NCI-H1417 (cell line): ENCODE results near the gene GALNT9.
"Not testable (repeated sequence)": the region's sequence is repeated elsewhere in the genome, so short reads cannot be mapped to it uniquely, and the experiment has no call there.

ENCODE experiments used
- DNase-seq, 3 experiments: peaks; one replicate each; lab custom pipeline; 2025; lab: John Stamatoyannopoulos, UW

Gene GALNT9

DNA sequence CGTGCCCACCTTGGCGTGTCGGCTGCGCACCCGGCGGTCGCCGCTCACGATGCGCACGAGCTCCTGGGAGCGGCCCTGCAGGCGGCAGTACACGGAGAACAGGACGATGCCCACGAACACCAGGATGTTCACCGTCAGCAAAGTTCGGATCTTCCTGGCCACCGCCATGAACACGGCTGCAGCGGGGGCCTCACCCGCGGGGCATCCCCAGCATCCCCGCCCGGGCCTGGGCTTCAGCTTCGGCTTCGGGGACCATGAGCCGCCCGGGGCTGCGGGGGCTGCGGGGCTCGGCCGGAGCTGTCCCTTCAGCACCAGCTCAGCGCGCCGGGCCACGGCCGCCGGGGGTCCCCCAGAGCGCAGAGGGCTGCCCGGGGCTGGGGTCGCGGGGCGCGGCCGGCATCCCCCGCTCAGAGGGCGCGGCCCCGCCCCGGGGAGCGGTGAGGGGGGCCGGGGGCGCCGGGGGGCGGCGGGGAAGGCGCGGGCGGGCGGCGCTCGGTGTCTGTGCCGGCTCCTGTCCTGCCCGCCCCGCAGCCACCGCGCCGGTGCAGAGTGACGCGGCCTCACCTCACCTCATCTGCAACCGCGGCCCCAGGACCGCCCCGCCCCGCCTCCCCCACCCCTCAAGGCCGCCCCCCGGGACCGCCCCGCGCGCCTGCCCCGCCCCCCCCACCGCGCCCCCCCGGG lies at the start of gene GALNT9:
Gene GALNT9 (minus strand): TSS at position 554 of the 684 bp plus-strand sequence. CDS start 386 bp downstream, at position 168.
- no peak for DNase-seq

GRCh38 chr12:132379057-132379456 lies 49.7 kb upstream of the GALNT9 start:
- DNase-seq, result not testable (repeated sequence)

GRCh38 chr12:132377147-132377546 lies 47.8 kb upstream of the GALNT9 start:
- no peak for DNase-seq

GRCh38 chr12:132376464-132376830 lies 47.1 kb upstream of the GALNT9 start:
- DNase-seq, result no peak

- DNase-seq, result peak in 1 of 3 experiments; percentile 23
These were observed 46.5 kb upstream of the GALNT9 start for GRCh38 chr12:132375747-132376463.

DNA sequence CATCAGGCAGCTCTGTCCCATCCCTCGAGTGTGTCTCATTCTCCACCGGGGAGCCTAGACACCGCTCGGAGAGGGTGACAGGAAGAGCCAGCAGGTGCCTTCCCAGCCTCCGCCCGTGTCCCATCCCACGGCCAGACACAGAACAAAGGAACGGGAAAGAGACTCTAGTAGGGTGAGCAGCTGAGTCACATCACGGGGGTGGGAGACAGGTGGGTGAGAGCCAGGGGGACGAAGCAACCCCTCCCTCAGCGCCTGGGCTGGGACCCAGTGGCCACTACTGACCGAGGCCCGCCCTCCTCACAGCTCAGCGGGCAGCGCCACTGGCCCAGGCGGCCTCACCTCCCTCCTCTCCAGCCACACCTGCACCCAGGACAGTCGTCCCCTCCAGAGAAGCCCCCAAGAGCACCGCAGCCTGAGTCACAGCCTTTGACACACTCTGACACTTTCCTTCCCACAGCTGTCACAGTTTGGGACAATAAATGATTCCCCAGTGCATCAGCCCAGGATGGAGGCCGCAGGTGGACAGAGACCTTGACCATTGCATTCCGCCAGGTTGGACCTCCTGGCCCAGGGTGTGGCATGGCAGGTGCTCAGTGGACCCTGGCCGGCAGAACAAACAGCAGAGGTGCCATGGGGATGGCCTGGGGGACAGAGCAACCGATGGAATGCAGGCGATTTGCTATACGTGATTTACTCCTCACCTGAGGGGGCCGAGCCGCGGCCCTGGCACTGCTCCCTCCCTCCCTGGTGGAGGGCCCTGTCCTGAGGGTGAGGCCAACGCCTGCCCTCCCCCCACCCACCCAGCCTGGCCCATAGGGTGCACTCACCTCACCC lies 45.4 kb upstream of the GALNT9 start:
- no peak for DNase-seq

- no peak for DNase-seq
These were observed 44.7 kb upstream of the GALNT9 start for GRCh38 chr12:132373901-132374611.

DNA sequence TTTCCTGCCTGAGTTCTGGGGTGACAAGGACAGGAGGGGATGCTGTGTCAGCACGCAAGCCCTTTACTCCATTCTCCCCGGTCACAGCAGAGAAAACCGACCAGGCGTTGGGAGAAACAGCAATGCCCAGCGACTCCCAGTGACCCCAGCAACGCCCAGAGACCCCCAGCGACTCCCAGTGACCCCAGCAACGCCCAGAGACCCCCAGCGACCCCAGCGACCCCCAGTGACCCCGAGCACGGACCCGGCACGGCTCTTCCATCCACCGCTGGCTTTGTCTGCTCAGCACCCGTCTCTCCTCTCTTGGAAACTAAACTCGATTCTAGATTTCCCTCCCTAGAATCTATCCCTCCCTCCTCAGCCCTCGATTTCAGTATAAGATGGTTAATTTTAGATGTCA lies 38.5 kb upstream of the GALNT9 start:
- DNase-seq, result no peak

- peak in 1 of 3 experiments; percentile 38 for DNase-seq
These were observed 37.9 kb upstream of the GALNT9 start for GRCh38 chr12:132367071-132367851.

DNA sequence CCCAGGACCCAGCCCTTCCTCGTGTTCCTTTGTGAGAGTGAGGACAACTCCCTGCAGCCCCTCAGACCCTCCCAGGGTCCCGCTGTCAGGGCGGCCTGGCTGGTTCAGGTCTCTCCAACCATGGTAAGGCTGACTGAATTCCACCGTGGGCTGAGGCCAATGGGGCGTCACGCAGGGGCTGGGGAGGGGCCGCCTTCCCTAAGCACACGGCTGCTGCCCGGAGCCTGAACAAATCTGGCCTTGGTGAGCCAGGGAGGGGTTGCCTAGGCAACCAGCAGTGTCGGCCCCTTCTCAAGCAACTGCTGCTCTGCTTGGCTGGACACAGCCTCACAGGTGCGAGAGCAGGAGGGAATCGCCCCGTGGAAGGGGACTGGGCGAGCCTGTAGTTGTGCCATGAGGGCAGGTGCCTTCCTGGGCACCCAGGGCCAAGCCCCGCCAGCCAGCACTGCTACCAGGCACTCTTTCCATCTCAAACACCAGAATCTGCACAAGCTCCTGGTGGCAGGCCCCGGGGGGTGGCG lies 37.0 kb upstream of the GALNT9 start:
- DNase-seq, result peak; percentile 34 to 72 (median 55)

GRCh38 chr12:132365226-132365625 lies 35.8 kb upstream of the GALNT9 start:
- no peak for DNase-seq

- no peak for DNase-seq
These were observed 35.0 kb upstream of the GALNT9 start for GRCh38 chr12:132364348-132364902.

DNA sequence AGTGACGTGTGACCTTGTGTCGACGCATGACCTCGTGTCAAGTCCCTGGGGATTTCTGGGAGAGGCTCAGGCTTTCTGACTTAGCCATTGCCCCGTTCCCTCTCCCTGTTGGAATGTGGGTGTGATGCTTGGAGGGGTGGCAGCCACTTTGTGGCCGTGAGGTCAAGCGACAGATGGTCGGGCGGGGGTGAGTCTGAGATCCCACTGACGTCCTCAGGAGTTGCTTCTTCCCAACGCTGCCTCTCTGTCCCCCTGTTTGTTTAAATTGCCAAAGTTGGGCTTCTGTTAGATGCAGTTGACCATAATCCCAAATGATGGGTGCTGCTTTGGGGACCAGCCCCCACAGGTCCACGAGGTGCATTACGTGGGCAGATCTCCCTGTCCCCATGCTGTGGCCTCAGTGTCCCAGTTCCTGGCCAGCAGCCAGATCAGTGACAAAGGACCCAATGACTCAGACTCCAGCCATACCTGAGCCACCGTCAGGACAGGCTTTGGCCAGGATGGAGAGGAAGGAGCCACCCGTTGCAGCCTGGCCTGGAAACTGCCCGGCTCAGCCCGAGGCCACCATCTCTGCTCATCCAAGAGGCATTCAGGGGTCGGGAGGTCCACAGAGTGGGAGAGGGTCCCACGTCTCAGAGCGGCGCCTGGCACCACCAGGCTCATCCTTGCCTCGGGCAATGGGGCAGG lies 34.4 kb upstream of the GALNT9 start:
- DNase-seq, result no peak

GRCh38 chr12:132362996-132363660 lies 33.7 kb upstream of the GALNT9 start:
- peak in 1 of 3 experiments; percentile 39 for DNase-seq

- no peak for DNase-seq
These were observed 31.8 kb upstream of the GALNT9 start for GRCh38 chr12:132360906-132361777.

DNA sequence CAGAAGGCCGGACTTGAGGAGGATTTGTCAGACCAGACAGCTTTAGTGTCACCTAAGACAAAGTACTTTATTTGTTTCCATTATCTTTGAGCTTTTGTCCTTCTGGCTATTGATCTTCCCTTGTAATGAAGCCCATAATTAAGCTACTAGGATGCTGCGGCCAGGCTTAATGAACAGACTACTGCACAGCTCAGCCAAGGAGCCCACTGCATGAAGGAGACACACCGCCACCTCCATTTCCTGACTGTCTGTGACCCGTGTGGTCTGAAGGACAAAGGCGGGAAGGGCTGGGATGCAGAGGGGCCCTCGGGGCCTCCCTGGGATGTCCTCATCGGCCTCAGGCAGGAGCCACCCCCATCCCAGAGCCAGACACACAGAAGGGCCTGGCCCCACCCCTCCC lies 31.0 kb upstream of the GALNT9 start:
- no peak for DNase-seq

- DNase-seq, result no peak
These were observed 30.6 kb upstream of the GALNT9 start for GRCh38 chr12:132359971-132360370.

DNA sequence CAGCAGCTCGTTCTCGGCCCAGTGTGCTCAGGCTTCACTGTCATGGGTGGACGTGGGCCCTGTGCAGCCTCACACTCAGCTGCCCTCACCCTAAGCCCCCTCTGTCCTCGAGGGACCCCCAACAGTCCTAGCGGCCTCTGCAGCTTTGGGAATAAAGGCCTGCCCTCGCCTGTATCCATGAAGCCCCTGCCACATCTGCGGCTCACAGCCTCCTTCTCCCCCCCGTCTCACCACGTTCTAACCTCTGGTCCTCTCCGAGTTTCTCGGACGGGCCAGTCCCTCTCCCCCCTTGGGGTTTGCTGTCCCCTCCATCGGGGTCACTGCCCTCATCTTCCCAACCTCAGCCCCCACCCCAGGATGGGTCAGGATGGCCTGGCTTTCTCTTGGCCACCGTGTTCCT lies 30.2 kb upstream of the GALNT9 start:
- no peak for DNase-seq
